GM15510 (cell line): ENCODE results near the gene IGFALS.

ENCODE experiments used
- POLR2A ChIP-seq: IDR thresholded peaks from 3 replicates; pipeline ENCODE4 v1.6.1; 2011; ENCODE audit warnings: borderline replicate concordance; ENCODE audit not compliant: insufficient read length; ENCODE audit errors: extremely low read depth

The IGFALS gene

DNA sequence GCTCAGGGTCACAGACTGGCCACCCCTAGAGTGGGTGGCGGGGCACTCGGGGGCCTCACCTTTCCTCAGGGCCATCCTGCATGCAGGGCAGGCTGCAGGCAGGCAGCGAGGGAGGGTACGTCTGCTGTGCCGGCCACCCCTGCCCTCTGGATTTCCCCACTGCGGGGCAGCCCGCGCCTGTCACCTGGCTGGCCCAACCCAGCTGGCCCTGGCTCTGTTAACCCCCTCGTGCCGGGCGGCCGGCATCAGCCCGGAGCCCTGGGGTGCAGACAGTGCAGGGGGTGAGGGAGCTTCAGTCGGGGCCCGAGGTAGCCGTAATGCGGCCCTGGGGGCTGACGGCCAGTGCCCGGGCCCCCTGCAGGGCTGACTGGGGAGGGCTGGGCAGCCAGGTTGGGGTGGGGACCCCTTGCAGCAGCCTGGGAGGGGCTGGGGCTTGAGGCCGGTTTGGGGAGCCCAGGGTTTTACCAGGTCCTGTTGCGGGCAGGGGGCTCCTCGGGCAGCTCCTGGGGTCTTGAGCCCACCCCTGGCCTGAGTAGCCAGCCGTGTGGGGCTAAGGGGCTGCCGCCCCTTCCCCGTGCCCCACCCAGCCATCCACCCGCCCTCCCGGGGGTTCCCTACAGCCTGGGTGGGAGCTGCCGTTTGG lies at the start of gene IGFALS:
Gene IGFALS (minus strand): TSS at position 128 of the 643 bp plus-strand sequence. CDS start 53 bp downstream, at position 75.
- no peak for TF ChIP-seq POLR2A

DNA sequence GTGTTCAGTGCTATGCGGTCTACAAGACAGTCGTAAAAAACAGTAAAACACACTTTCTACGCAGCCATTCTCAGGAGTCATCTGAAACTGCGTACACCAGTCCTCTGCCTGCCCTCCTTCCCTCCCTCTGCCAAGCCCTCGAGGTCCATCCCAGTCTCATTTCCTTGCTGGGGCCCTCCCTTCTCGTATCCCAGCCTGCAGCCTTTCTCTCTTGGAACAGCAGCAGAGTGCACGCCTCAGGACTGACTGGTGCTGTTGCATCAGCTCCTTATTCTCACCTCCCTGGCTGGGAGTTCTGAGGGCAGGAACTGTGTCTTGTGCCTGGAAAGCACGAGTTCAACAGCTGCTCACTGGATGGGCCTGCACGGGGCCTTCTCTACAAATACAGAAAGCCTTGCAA lies 46.0 kb upstream of the IGFALS start:
- TF ChIP-seq POLR2A = no peak

DNA sequence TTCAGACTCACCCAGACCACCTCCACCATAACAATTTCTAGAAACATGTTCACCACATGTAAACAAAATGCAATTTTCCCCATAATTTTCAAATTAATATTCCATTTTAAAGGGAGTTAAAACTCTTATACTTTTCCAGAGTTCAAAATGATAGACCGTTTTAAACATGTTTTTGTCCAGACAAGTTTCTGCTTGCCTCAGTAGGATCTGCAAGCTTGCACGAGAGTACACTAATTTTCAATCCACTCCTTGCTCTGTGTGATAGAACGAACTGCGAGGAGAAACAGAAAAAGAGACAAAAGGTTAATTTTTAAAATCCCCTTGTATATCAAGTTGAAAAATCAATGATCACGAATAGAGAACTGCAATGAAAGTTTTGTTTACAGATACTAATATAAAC lies 40.6 kb upstream of the IGFALS start:
- TF ChIP-seq POLR2A = no peak

DNA sequence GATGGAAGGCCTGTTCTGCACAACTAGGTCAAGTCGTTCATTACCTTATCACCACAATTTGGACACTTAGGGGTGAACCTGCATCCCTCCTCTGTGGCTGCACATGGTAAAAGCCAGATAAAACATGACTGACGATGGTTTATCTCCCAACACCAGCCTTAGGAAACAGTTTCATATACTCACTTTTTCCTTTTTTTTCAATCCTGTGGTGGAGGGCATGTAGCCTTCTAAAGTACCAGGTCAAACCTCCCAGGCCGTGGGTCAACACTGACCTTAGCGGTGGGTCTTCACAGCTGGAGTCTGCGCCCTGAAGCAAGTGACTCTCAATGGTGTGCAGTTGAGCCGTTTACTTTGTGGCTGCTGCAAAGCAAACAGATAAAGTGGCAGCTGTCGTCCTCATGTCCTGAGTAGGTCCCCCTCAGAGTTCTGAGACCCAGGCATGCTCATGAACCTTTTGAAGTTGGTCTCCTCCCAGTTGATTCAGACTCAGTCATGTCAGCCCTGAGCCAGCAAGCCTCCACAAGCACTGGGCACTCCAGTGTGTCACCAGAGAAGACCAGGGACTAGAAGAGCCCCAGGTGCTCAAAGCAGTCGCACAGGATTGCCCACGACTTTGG lies 39.4 kb upstream of the IGFALS start:
- no peak for TF ChIP-seq POLR2A

DNA sequence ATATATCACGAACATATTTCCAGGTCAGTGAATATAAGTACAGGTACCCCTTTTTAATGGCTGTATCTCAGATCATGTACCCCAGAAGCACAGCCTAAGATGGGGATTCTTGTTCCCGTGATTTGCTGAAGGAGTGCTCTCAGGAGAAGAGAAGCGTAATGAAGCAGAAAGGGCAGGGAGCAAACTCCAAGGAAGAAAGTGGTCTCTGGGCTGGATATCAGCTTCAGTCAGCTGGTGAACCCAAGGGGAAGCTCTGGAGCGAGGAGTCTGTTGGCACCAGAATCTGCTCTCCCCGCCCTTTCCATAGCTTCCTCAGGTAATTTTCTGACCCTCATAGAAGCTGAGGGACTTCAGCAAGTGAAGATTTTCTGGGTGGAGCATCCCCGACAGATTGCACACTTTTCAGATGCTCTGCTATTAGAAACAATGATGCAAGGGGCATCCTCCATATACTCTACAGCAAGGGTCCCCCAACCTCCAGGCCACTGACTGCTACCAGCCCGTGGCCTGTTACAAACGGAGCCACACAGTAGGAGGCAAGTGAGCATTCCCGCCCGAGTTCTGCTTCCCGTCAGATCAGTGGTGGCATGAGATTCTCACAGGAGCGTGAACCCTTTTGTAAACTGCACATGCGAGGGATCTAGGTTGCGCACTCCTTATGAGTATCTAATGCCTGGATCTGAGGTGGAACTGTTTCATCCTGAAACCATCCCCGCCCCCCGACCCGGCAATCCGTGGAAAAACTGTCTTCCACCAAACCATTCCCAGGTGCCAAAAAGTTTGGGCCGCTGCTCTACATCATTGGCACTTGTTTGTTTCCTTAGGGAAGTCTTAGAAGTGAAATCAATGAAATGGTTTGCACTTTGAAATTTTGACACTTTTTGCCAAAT lies 37.9 kb upstream of the IGFALS start:
- no peak for TF ChIP-seq POLR2A

DNA sequence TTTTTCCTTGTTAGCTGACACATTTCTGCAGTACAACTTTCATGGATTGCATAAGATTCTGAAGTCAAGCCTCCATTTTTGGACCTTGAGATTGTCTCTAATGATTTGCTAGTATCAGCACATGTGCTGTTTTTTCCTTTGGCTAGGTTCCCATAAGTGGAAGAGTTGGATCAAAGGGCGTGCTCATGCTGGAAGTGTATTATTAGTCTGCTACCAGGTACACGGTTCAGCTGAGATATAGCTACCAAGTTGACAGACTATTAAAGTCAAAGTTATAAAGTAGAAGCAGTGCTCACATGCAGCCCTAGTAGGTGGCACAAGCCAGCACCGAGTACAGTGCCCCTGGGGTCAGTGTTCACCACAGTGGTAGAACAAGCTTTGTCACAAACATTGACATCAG lies 36.7 kb upstream of the IGFALS start:
- TF ChIP-seq POLR2A = no peak

DNA sequence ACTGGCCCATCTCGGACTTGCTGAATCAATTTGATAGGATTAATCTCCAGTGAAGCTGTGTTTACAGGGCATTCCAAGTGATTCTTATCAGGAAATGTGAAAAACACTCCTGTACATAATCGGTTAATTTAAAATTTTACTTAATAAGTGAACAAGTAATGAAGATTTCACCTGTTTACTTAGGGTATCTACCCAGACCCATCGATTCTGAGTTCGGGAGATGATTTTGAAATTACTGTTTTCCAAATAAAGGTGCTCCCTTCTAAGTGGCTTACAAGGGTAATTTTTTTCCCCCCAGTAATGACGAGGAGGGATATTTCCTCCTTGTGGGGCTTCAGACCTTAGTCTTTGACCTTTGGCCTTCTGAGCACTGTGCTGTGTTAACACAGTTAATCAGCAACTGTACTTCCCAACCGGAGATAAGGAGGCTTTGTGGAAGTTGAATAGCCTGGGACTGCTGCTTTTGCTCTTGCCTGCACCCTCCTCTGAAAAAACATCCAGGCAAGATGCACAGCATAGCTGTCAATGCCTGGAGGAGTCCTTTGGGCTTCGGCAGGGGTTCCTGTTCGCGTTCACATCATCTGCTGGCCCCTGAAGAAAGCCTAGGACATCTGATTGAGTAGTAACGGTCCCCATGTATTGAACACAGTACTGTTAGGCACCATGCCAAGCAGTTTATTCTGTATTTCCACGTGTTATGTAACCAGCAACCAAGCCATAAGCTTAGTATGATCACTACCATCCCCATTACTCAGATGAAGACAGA lies 35.3 kb upstream of the IGFALS start:
- TF ChIP-seq POLR2A = no peak

DNA sequence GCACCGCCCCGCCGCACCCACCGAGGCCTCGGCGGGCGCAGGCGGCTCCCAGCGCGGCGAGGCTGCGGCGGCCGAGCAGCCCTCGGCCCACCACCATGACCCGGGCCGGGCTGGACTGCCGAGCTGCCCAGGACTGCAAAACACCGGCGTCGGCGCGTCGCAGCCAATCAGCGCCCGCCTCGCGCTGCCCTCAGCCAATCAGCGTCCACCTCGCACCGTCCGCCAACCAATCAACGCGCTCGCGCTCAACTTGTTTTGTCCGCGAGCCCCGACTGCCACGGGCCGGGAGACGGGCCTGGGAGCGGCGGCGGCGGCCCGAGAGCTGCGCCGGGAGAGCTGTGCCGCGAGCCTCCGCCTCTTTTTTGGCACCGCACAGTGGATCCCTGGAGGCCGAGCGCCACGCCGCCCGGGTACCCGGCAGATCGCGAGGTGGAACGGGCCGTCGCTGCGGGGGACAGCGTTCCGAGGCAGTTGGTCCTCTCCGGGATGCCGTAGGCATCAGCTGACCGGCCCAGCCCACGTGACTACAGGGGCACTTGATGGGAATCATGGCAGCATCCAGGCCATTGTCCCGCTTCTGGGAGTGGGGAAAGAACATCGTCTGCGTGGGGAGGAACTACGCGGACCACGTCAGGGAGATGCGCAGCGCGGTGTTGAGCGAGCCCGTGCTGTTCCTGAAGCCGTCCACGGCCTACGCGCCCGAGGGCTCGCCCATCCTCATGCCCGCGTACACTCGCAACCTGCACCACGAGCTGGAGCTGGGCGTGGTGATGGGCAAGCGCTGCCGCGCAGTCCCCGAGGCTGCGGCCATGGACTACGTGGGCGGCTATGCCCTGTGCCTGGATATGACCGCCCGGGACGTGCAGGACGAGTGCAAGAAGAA lies 33.4 kb upstream of the IGFALS start, which contains the start of the genes FAHD1 and HAGH:
Gene FAHD1 (plus strand): TSS at position 516 of the 883 bp plus-strand sequence. CDS start 33 bp downstream, at position 549.
Gene HAGH (minus strand): TSS at position 135 of the 883 bp plus-strand sequence. CDS start 38 bp downstream, at position 97.
- TF ChIP-seq POLR2A = peak; percentile 47

DNA sequence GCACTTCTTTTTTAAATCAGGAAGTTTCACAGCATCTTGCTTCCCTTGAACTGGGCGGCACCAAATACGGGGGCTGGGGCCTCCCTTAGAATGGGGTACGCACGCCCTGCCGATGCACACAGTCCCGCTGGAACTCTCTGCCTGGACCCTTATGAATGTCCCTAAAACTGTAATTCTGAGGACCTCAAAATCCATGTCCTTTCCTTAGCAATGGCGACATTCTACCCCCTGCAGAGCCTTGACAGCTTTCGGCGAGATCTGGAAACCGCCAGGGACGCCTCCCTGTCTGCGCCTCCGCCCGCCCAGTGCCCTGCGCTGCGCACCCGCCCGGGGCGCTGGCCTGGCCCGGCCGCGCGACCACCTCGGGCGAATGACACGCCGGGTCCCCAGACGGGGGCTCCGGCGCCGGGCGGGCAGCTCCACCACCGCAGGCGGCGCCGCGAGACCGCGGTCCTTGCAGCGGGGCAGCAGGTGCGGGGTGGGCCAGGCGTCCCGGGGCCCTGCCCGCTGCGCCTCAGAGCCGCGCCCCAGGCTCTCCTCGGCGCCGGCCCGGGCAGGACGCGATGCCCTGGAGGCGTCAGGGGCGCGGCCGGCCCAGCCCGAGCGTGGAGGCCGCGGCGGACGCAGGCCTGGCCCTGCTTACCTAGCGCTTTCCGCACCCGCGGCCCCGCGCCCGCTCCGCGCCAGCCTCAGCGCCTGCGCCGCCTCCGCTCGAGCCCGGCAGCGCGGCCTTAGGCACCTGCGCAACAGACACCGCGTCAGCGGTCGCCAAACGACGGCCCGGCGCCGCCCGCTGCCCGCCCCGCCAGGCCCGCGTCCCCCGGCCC lies 32.6 kb upstream of the IGFALS start:
- no peak for TF ChIP-seq POLR2A

DNA sequence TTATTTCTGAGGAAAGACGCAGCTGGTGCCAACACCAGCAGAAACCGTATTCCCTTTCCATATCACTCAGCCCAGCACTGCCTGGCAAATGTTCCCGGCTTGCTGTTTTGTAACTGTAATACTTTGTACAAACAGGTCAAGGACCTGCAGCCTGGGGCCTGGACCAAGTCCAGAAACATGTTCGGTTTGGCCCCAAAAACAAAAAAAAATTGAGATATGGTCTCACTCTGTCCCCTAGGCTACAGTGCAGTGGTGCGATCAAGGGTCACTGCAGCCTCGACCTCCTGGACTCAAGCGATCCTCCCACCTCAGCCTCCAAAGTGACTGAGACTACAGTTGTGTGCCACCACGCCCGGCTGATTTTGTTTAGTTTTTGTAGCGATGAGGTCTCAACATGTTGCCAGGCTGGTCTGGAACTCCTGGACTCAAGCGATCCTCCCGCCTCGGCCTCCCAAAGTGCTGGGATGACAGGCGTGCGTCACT lies 31.9 kb upstream of the IGFALS start:
- TF ChIP-seq POLR2A = no peak

DNA sequence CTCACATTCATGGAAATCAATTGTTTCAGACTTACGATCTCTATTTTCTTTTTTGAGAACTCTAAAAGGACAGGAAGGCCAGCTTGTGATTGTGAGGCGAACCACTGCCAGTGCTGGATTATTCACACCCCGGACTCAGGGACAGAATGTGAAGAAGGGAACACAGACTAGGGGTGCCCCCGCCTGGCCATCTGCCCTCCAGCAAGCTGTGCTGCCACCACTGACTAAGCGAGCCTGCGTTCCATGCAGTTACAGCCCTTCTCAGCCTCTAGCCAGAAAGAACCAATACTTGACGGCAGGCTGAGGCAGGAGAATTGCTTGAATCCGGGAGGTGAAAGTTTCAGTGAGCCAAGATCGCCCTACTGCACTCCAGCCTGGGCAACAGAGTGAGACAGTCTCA lies 30.3 kb upstream of the IGFALS start:
- no peak for TF ChIP-seq POLR2A

DNA sequence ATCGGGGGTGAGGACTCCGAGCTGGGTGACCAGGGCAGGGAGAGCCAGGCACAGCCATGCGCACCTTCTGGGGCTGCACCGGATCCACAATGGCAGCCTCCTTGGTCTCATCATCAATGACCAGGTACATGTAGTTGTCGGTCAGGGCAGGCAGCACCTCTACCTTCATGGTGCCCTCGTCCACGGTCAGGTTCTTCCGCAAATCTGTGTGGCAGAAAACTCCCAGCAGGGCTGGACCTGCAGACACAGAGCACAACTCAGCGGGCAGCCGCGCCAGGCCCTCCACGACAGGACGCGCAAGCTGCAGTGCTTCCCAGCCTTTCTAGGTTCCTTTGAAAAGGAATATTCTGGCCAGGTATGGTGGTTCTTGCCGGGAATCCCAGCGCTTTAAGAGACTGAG lies 29.3 kb upstream of the IGFALS start:
- TF ChIP-seq POLR2A = no peak
